ENCODE results near the gene CACYBP.

GRCh38 chr1:175002910-175003517 lies 3.3 kb downstream of the CACYBP start:
- TF ChIP-seq POLR2A (IDR thresholded peaks at IDR 0.05; ENCODE audit: low read length) = no peak
- TF ChIP-seq GATA1 (IDR thresholded peaks at IDR 0.05; ENCODE audit: low read depth, low read length) = no peak

All from erythroblast (primary cell).